GM21619 (cell line): ENCODE data around the gene NSRP1.
"Not testable (repeated sequence)": the region's sequence is repeated elsewhere in the genome, so short reads cannot be mapped to it uniquely, and the experiment has no call there.

Source experiments
- ATAC-seq: cut with Tn5 transposase; IDR thresholded peaks from one replicate; pipeline ENCODE4 v1.9.1; 2021; ENCODE audit not compliant: unreplicated experiment

The NSRP1 gene

GRCh38 chr17:30116661-30117551 lies at the start of gene NSRP1:
TSS of gene NSRP1 (plus strand) at chr17:30116816. CDS start at chr17:30116844, 28 bp downstream.
- ATAC-seq = no peak

- ATAC-seq = no peak
Measured at GRCh38 chr17:30068465-30068864, 48.2 kb upstream of the NSRP1 start.

GRCh38 chr17:30074254-30074653 lies 42.4 kb upstream of the NSRP1 start:
- ATAC-seq = no peak

- ATAC-seq = no peak
Measured at GRCh38 chr17:30074730-30075129, 41.9 kb upstream of the NSRP1 start.

GRCh38 chr17:30082773-30083172 lies 33.8 kb upstream of the NSRP1 start:
- no peak for ATAC-seq

- ATAC-seq = no peak
Measured at GRCh38 chr17:30084788-30085187, 31.8 kb upstream of the NSRP1 start.

GRCh38 chr17:30086896-30087295 lies 29.7 kb upstream of the NSRP1 start:
- ATAC-seq = no peak

- not testable (repeated sequence) for ATAC-seq
Measured at GRCh38 chr17:30087431-30087830, 29.2 kb upstream of the NSRP1 start.

GRCh38 chr17:30091121-30091670 lies 25.4 kb upstream of the NSRP1 start:
- ATAC-seq = no peak

GRCh38 chr17:30091771-30092170 lies 24.8 kb upstream of the NSRP1 start:
- no peak for ATAC-seq

GRCh38 chr17:30092886-30093285 lies 23.7 kb upstream of the NSRP1 start:
- ATAC-seq = no peak

GRCh38 chr17:30093463-30094147 lies 23.0 kb upstream of the NSRP1 start:
- ATAC-seq = no peak

- ATAC-seq = no peak
Measured at GRCh38 chr17:30095507-30096244, 20.9 kb upstream of the NSRP1 start.

GRCh38 chr17:30101686-30102390 lies 14.8 kb upstream of the NSRP1 start:
- ATAC-seq = no peak

- no peak for ATAC-seq
Measured at GRCh38 chr17:30103921-30104320, 12.7 kb upstream of the NSRP1 start.

- ATAC-seq = peak; percentile 62
Measured at GRCh38 chr17:30104575-30105339, 11.9 kb upstream of the NSRP1 start.

GRCh38 chr17:30112794-30113193 lies 3.8 kb upstream of the NSRP1 start:
- no peak for ATAC-seq

- no peak for ATAC-seq
Measured at GRCh38 chr17:30113213-30113612, 3.4 kb upstream of the NSRP1 start.

GRCh38 chr17:30116345-30116660 lies 313 bp upstream of the NSRP1 start:
- ATAC-seq = no peak

- ATAC-seq = no peak
Measured at GRCh38 chr17:30117675-30118081, 1.1 kb downstream of the NSRP1 start.
